Measurements from ENCODE around the gene NUMA1.
A peak's percentile ranks its signal among the peaks of the same experiment; 100 is the strongest.

The NUMA1 gene

DNA sequence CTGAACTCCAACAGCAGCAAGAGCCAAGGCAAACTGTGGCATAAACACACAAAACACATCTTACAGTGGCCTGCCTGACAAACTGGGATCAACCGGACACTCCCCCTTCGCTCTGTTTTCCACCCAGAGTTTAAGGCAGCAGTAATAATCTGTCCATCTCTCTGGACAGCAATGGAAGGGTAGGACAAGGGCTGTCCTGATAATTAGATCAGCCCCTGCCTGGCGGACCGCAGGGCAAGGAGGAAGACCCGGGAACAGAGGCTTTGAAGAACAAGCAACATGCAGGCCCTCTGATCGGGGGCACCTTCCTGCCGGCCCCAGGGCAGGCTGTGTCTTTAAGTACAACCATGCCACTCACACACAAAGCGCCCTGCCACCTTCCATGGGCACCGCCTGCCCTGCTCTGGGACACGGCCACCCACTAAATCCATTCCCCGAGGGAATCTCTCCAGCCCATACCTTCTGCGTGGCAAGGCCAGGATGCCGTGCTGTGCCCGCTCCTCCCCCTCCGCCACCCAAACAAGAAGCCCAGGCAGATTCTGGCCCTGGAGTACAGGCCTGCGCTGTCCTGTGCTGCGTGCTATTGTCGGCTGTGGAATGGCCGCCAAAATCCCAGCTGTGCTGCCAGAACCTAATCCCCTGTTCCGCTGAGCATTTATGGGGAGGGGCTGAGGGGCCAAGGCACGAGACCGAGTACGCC, 38.8 kb downstream of the NUMA1 start:
- TF ChIP-seq CTCF (IDR thresholded peaks at IDR 0.05; ENCODE audit: extremely low read depth, missing control alignments): no peak

DNA sequence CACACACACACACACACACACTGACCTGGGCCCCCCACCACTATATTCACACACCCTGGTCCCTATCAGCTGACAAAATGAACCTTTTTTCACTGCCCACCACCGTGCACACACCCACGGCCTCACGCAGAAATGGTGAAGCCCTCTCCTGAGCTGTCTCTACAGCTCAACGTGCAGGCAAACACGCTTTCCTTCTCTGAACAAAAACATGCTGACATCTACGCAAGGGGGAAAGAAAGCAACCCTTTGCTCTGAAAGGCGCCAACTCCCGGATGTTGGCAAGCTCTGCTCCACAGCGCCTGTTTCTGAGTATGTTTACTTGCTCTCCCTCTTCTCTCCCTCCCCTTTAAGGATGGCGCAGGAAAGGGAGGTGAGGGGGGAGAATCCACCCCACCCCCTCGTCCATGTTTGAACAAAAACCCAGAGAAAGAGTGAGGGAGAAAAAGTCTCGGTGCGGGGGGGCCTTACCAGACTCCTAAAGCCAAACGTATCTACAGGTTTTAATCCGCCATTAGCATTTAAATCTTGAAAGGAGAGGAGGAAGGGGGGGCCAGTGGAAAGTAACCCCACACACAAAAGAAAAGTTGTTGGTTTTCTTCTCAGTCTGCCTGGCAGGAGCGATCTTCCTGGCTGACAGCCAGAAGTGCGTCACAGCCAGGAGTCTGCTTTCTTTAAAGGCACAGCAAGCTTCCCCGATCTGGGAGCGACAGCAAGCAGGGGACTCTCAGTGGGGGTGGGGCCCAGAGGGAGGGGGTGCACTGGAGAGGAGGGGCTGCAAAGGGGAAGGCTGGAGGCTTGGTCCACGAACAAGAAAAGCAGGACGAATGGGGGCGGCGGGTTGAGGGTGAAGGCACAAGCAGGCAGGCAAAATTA, 39.6 kb downstream of the NUMA1 start:
- DNase-seq (ENCODE audit: low spot score): peak; percentile 55

More for the DNA sequence above, 38.8 kb downstream of the NUMA1 start:
- DNase-seq (ENCODE audit: low spot score): no peak

DNA sequence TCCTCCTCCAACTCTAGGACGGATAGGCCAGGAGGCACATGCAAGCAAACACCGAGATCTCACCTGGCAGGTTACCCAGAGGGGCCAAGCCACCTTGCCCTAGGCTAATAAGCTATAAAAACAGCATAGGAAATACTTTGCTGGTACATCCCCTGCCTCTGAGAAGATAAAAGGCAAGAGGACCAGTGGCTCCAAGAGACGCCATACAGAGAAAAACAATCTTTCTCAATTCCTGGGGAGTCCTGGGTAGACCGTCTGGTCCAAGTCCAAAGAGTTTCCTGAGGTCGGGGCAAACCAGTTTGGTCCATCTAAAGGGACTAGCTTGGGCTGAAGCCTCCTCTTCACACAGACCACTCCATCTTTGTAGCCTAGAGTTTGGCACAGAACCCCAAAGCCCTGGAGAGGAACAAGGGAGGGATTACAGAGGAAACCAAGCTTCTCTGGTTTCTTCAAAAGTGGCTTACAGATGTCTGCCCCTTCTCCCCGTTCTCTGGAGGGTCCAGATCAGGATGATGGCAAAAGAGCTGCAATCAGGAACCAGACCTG, 40.4 kb downstream of the NUMA1 start:
- no peak for TF ChIP-seq CTCF (IDR thresholded peaks at IDR 0.05; ENCODE audit: extremely low read depth, missing control alignments)
- DNase-seq (ENCODE audit: low spot score): no peak

More for the DNA sequence above, 39.6 kb downstream of the NUMA1 start:
- TF ChIP-seq CTCF (IDR thresholded peaks at IDR 0.05; ENCODE audit: extremely low read depth, missing control alignments): no peak

- DNase-seq (ENCODE audit: low spot score): no peak
- no peak for TF ChIP-seq CTCF (IDR thresholded peaks at IDR 0.05; ENCODE audit: extremely low read depth, missing control alignments)
These were observed 41.1 kb downstream of the NUMA1 start for GRCh38 chr11:72039031-72039855.

GRCh38 chr11:72038491-72038890, 41.9 kb downstream of the NUMA1 start:
- TF ChIP-seq CTCF (IDR thresholded peaks at IDR 0.05; ENCODE audit: extremely low read depth, missing control alignments): no peak
- no peak for DNase-seq (ENCODE audit: low spot score)

GRCh38 chr11:72037554-72038311, 42.6 kb downstream of the NUMA1 start:
- no peak for TF ChIP-seq CTCF (IDR thresholded peaks at IDR 0.05; ENCODE audit: extremely low read depth, missing control alignments)
- no peak for DNase-seq (ENCODE audit: low spot score)
